ENCODE data around the gene MIP.
"Not testable (repeated sequence)": the region's sequence is repeated elsewhere in the genome, so short reads cannot be mapped to it uniquely, and the experiment has no call there.

The MIP gene

DNA sequence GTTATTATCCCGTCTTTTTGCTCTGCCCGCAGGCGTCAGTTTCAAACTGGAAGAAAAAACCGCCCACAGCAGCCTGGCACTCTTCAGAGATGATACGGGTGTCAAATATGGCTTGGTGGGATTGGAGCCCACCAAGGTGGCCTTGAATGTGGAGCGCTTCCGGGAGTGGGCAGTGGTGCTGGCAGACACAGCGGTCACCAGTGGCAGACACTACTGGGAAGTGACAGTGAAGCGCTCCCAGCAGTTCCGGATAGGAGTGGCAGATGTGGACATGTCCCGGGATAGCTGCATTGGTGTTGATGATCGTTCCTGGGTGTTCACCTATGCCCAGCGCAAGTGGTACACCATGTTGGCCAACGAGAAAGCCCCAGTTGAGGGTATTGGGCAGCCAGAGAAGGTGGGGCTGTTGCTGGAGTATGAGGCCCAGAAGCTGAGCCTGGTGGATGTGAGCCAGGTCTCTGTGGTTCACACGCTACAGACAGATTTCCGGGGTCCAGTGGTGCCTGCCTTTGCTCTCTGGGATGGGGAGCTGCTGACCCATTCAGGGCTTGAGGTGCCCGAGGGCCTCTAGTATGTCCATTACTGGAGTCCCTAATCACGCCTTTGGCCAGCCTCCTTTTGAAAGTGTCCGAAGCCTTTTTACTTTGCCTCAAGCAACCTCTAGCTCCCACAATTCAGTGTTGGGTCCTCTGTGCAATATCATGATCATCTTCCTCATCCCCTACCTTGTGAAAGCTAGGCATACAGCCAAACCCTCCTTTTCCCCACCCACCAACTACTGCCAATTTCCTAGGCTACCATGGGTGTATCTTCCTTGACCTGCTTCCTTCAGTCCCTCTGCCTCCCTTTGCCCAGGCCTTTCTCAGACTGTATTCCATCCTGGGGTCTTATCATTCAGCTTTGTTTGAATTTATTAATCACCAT lies 14.8 kb upstream of the MIP start:
- H3K4me3 ChIP-seq (ENCODE audit: low read length) = peak overlapping the region; percentile 98
- no peak for DNase-seq (ENCODE audit: low read depth, low spot score)

DNA sequence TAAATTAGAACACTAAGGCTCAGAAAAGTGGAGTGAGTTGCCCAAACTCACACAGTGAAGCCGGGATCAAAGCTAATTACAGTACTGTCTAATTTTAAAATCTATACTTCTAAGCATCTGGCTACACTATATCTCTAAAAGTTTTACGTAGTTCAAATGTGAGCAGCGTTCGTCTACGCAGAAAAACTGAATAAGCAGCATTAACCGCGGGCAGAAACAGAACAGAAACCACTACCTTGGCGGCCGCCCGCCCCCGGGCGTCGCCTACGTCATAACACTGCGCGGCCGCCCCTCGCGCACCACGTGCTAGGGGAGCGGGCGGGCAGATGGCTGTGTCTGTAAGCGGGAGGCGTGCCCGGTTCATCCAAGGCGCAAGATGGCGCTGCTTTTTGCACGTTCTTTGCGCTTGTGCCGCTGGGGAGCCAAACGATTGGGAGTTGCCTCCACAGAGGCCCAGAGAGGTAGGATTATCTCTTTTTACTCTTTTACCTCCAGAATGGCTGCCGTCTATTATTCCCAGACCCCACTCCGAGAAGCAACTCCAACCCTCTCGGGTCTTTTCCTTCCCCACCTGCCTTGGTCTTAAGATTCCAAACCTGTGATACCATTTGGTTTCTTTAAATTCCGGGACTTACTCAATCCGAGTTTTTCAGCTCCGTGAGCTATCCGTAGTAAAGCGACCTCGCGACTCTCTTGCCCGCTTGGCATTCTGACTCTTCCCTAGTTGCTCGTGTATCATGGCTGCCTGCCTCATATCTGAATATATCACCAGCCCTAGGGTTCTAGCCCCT lies 14.0 kb upstream of the MIP start, which contains the start of gene SPRYD4:
Gene SPRYD4 (plus strand): TSS at position 363 of the 791 bp plus-strand sequence. CDS start 14 bp downstream, at position 377.
- H3K4me3 ChIP-seq (ENCODE audit: low read length) = peak within 1 kb of the TSS; percentile 98
- peak; percentile 92 for DNase-seq (ENCODE audit: low read depth, low spot score)

DNA sequence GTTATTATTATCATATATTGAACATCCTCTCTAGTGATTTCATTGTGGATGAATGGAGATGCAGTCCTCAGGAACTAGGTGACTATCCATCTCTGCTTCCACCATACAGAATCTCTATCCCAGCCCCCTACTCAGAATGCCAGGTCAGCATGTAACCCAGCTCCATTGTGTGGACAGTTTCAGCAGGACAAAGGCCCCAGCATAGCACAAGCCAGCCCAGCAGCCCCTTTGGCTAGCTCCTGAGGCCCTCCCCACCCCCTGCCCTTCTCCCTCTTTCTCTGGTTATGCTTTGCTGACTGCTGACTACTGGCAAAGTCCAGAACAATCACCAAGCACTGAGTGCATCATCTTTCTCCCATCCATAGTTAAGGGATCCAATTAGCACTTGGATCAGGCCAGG lies 8.1 kb upstream of the MIP start:
- no peak overlapping the region for H3K4me3 ChIP-seq (ENCODE audit: low read length)
- DNase-seq (ENCODE audit: low read depth, low spot score) = no peak

DNA sequence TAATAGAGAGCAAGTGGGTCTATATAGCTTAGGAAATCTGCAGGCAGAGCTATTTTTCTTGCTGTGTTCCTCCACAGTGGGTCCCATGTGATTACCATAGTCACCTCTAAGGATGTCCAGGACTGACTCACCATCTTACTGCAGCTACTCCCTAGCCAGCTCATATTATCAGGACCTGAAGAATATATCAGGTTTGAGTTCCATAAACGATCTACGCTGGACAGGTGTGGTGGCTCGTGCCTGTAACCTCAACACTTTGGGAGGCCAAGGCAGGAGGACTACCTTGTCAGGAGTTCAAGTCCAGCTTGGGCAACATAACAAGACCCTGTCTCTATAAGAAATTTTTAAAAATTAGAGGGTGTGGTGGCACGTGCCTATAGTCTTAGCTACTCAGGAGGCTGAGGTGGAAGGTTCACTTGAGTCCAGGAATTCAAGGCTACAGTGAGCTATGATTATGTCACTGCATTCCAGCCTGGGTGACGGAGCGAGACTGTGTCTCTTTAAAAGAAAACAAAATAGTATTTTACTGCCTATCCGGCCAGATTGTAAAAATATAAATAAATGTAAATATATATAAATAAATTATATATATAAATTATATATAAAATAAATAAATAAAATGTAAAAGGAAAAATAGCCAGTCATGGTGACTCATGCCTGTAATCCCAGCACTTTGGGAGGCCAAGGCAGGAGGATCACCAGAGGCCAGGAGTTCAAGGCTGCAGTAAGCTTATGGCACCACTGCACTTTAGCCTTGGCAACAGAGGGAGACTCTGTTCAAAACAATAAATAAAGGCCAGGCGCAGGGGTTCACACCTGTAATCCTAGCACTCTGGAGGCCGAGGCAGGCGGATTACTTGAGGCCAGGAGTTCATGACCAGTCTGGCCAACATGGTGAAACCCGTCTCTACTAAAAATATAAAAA lies 7.0 kb upstream of the MIP start:
- no peak for DNase-seq (ENCODE audit: low read depth, low spot score)
- H3K4me3 ChIP-seq (ENCODE audit: low read length) = no peak overlapping the region

DNA sequence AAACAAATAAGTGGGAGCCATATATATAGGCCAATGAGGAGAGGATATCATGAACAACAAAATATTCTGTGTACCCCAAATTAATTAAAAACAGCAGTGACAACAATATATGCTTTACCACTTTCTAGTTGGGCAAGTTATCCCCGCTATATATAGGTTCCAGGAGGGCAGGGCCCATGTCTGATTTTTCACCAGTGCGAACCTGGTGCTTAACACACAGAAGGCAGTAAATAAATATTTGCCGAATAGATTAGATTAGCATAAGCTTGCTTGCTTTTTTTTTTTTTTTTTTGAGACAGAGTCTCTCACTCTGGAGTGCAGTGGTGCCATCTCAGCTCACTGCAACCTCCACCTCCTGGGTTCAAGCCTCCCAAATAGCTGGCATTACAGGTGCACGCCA lies 3.4 kb upstream of the MIP start:
- H3K4me3 ChIP-seq (ENCODE audit: low read length) = no peak overlapping the region
- DNase-seq (ENCODE audit: low read depth, low spot score) = no peak

DNA sequence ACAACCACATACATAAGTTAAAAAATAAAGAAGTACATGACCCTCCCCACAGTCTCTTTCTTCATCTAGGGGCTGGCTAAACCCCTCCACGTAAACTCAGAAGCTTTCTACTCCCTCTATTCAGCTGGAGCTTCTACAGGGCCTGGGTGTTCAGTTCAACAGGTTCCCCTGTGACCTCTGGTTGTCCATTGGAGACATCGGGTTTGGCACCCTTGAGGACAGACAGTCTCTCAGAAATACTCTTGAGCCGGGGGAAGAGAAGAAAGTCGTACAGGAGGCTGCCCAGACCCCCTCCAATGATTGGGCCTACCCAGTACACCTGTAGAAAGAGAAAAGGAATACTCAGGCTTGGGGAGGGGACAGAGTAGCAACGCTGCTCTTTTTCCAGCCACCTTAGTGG lies 3.3 kb downstream of the MIP start:
- no peak overlapping the region for H3K4me3 ChIP-seq (ENCODE audit: low read length)
- no peak for DNase-seq (ENCODE audit: low read depth, low spot score)

DNA sequence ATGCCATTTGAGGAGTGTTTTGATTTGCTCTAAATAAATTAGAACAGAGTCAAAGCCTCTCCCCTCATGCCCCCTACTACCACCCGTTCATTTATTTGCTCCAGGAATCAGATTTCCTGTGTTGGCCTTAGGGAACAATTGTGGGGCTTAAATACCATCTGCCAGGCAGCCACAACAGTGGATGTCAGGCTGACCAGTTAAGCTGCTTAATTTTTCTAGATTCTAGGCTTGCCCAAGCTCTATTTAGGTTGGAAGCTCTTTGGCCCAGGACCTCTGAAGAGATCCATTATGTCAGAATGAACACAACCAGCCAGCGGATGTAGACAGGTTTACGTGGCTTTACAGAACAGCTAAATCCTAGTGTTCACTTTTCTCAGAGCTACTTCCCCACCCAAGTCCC lies 4.2 kb downstream of the MIP start:
- H3K4me3 ChIP-seq (ENCODE audit: low read length) = no peak overlapping the region
- DNase-seq (ENCODE audit: low read depth, low spot score) = no peak

DNA sequence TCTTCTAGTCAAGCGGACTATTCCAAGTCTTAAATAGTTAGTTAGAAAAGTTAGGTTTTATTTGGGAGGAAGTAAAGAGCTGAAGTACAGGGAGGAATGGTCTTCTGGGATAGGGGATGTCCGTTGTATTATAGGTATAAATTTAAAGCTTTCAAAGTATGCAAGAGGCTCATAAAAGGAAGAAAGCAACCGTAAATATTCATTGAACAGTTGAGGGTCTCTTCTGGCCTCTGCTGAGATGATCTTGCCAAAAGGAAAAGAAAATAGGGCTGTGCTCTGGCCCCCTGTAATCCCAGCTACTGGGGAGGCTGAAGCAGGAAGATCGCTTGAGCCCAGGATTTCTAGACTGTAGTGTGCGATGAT lies 4.9 kb downstream of the MIP start:
- peak overlapping the region; percentile 68 for H3K4me3 ChIP-seq (ENCODE audit: low read length)
- DNase-seq (ENCODE audit: low read depth, low spot score) = no peak

DNA sequence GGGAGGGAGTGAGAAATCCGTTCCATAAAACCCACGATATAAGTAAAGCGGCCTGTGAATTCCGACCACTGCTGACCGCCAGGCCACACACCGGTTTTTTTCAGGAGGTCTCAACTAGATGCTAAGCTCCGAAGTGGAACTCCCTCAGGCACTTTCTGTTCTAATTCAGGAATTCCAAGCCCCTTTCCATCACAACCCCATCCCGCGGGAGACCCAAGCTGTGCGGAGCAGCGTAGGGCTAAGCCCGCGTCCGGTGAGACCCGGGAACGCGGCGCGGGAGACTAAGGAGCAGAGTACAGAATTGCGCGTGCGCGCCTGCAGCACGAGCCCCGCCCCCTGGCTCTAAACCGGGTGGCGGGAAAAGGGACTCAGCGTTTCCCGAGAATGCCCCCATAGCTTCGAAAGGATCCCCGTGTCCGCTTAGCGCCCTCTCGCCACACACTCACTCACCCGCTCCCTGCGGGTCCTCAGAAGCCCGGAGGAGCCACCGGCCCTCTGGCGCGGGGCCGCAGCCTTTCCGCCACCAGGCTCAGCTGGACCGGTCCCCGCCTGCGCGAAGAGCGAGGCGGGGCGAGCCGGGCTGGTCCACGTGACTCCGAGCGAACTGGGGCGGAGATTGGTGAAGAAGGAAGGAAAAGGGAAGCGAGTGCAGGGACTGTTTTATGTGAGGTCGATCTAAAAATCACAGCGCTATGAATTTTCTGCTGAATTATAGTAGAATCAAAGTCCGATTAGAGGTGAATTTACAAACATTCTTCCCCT lies 5.4 kb downstream of the MIP start, which contains the start of gene TIMELESS:
Gene TIMELESS (minus strand): TSS at position 567 of the 762 bp plus-strand sequence. CDS start 15,256 bp downstream, outside the sequence.
- H3K4me3 ChIP-seq (ENCODE audit: low read length) = peak within 1 kb of the TSS; percentile 68
- DNase-seq (ENCODE audit: low read depth, low spot score) = peak; percentile 84

DNA sequence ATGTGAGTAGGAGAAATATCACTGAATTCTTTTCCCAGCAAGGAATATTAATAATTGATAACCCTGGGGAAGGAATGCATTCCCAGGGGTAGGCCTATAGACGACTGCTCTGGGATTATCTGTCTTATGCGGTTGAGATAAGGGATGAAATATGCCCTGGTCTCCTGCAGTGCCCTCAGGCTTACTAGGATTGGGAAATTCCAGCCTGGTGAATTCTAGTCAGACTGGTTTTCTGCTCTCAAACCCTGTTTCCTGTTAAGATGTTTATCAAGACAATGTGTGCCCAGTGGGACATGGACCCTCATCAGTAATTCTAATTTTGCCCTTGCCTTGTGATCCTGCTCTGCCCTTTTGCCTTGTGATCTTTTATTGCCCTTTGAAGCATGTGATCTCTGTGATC lies 11.2 kb downstream of the MIP start:
- not testable (repeated sequence) for DNase-seq (ENCODE audit: low read depth, low spot score)

DNA sequence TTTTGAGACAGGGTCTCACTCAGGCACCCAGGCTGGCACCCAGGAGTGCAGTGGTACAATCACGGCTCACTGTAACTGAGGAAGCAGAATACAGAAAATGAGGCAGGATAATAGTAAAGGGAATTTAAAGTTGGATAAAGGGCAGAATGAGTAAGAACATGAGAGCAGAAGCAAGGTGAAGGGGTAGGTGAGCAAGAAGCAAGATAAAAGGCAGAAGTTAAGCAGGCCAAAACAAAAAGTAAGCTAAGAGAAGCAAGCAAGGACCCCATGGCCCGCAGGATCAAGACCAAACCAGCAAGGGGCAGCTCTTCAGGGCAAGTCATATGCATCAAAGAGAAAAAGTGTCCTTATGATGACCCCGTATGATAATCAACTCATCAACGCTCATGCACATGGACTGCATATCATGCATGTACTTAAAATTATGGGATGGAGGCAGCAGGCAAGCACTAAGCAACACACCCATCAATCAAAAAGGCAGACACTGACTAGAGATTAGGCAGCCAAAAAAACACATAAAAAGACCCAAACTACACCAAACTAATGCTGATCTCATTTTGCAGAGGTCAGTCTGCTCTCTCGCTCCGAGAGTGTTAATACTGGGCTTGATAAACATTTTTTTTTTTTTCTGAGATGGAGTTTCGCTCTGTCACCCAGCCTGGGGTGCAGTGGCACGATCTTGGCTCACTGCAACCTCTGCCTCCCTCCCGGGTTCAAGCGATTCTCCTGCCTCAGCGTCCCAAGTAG lies 16.9 kb downstream of the MIP start:
- H3K4me3 ChIP-seq (ENCODE audit: low read length) = no peak overlapping the region
- no peak for DNase-seq (ENCODE audit: low read depth, low spot score)

More for the DNA sequence above, 11.2 kb downstream of the MIP start:
- H3K4me3 ChIP-seq (ENCODE audit: low read length) = not testable (repeated sequence)

DNA sequence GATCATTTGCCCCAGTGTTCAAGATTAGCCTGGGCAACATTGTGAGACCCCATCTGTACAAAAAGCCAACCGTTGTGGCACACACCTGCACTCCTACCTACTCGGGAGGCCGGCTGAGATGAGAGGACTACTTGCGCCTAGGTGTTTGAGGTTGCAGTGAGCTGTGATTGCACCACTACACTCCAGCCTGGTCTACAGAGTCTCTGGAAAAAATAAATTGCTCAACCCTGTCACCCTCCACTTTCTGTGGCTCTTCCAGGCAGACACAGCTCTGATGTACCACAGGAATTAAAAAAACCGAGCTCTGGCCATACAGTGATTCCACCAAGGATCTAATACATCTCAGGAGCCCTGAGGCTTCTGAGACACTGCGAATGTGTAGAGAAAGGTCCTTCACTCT lies 19.6 kb downstream of the MIP start:
- H3K4me3 ChIP-seq (ENCODE audit: low read length) = no peak overlapping the region
- DNase-seq (ENCODE audit: low read depth, low spot score) = no peak

DNA sequence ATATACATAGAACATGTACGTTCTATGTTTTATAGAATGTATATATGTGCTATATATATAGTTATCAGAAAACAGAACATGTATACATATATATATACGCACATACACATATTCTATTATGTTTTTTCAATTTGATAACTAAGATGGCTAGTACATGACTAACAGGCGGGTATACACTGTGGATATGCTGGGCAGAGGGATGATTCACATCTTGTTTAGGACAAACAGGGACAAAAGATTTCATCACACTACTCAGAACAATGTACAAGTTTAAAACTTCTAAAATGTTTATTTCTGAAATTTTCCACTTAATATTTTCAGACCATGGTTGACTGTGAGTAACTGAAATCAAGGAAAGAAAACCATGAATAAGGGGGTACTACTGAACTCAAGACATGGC lies 22.6 kb downstream of the MIP start:
- DNase-seq (ENCODE audit: low read depth, low spot score) = no peak
- no peak overlapping the region for H3K4me3 ChIP-seq (ENCODE audit: low read length)

DNA sequence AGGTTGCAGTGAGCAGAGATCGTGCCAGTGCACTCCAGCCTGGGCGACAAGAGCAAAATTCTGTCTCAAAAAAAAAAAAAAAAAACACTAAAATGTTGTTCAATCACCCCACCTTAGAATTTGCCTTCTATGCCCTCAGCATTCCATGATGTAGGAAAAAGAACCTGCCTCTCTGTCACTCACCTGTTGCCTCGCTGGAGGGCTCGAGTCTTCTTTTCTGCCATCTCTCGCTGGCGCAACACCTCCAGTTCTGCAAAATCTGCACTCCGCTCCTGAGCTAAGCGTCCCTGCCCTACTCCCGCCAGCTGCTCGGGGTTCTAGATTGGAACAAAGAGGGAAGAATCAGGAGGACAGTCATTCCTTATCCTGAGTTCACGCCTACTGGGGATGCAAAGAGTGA lies 23.2 kb downstream of the MIP start:
- H3K4me3 ChIP-seq (ENCODE audit: low read length) = no peak overlapping the region
- no peak for DNase-seq (ENCODE audit: low read depth, low spot score)

DNA sequence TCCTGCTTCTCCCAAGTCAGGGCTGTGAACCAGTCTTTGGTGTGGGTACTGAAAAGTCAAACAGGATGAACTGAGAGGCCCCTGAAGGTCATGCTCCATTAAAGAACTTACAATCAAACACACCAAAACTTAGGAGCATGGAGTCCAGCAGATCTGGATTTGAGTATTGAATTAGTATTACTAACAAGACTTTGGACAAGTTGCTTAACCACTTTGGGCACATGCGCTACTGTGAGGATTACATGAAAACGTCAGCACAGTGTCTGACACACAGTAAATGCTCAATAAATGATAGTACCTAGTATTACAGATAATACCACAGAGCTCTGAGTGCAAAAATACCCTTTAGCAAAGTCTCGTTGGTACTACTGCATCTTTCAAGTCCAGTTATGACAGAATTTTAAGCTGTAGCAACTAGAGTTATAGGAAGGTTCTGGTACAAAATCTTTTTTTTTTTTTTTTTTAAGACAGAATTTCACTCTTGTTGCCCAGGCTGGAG lies 28.5 kb downstream of the MIP start:
- DNase-seq (ENCODE audit: low read depth, low spot score) = no peak
- no peak overlapping the region for H3K4me3 ChIP-seq (ENCODE audit: low read length)

DNA sequence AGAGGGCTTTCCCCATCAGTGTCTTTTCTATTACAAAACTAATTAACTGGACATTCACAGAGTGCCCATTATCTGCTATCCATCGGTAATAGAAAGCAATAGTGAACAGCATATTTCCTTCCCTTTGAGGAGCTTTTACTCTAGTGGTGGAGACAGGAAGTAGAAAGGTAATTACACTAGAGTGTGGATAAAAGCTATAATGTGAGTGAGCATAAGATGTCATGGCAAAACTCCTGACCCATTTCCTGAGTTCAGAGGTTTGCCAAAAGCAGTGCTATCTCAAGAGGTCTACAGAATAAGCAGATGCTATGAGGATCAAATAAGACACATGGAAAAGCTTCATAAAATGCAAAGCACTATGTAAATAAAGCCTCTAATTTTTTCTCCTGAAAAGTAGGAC lies 29.3 kb downstream of the MIP start:
- peak; percentile 60 for DNase-seq (ENCODE audit: low read depth, low spot score)
- no peak overlapping the region for H3K4me3 ChIP-seq (ENCODE audit: low read length)

DNA sequence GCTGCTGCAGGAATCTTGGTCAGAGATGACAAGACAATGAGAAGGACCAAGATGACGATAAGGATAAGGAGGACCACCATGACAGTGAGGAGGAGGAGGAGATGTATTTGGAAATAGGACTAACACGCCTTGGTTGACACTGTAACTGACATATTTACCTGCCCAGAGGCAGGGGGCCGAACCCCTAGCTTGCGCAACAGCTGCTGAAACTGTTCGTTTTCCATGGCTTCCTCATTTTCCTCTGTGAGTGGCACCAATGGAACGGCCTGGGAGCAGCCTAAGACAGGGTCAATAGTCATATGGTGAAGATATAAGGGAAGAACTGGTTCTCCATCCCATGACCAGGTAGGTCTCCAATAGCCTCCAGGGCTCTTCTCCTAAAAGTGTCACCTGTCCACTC lies 34.0 kb downstream of the MIP start:
- no peak for DNase-seq (ENCODE audit: low read depth, low spot score)

DNA sequence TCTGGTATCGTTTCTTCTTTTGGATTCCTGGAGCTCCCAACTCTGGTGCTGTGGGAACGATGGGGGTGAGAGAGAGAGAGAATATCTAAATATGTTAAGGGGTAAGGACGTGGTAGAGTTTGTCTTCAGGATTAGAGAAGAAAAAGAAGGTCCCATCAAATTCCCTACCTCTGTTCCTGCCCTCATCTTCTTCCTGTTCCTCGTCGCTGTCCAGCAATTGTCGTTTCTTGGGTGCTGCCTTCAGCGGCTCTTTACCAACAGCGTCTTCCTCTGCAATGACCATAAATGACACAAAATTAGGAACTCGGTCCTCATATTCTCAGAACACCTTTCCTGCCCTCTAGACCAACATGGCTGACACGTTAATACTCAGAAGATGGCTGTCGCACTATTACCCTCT lies 36.7 kb downstream of the MIP start:
- DNase-seq (ENCODE audit: low read depth, low spot score) = no peak
- H3K4me3 ChIP-seq (ENCODE audit: low read length) = no peak overlapping the region

More for the DNA sequence above, 34.0 kb downstream of the MIP start:
- no peak overlapping the region for H3K4me3 ChIP-seq (ENCODE audit: low read length)

All from Jurkat, Clone E6-1 (cell line).